GM19193 (cell line): ENCODE data around the gene PPP1R2.

Experiments
- POLR2A ChIP-seq: IDR thresholded peaks from 4 replicates; pipeline ENCODE4 v1.6.1; 2011; ENCODE audit not compliant: insufficient read depth, insufficient read length; ENCODE audit errors: extremely low read depth

PPP1R2 gene

GRCh38 chr3:195573611-195574496 is 30.7 kb upstream of the PPP1R2 start:
- TF ChIP-seq POLR2A = no peak

- no peak for TF ChIP-seq POLR2A
Observed at GRCh38 chr3:195571361-195571760, 28.2 kb upstream of the PPP1R2 start.

GRCh38 chr3:195570912-195571311 is 27.8 kb upstream of the PPP1R2 start:
- no peak for TF ChIP-seq POLR2A

- TF ChIP-seq POLR2A = no peak
Observed at GRCh38 chr3:195570344-195570743, 27.2 kb upstream of the PPP1R2 start.

GRCh38 chr3:195568630-195569029 is 25.5 kb upstream of the PPP1R2 start:
- no peak for TF ChIP-seq POLR2A

- TF ChIP-seq POLR2A = no peak
Observed at GRCh38 chr3:195566797-195567196, 23.7 kb upstream of the PPP1R2 start.

- TF ChIP-seq POLR2A = no peak
Observed at GRCh38 chr3:195565716-195566115, 22.6 kb upstream of the PPP1R2 start.

- TF ChIP-seq POLR2A = no peak
Observed at GRCh38 chr3:195563317-195563716, 20.2 kb upstream of the PPP1R2 start.

GRCh38 chr3:195559723-195560409 is 16.7 kb upstream of the PPP1R2 start:
- TF ChIP-seq POLR2A = no peak

- TF ChIP-seq POLR2A = no peak
Observed at GRCh38 chr3:195558602-195559001, 15.5 kb upstream of the PPP1R2 start.

GRCh38 chr3:195557322-195557721 is 14.2 kb upstream of the PPP1R2 start:
- no peak for TF ChIP-seq POLR2A

GRCh38 chr3:195556390-195556789 is 13.3 kb upstream of the PPP1R2 start:
- no peak for TF ChIP-seq POLR2A

- no peak for TF ChIP-seq POLR2A
Observed at GRCh38 chr3:195555110-195555509, 12.0 kb upstream of the PPP1R2 start.

GRCh38 chr3:195554458-195554857 is 11.3 kb upstream of the PPP1R2 start:
- no peak for TF ChIP-seq POLR2A

GRCh38 chr3:195553268-195553667 is 10.1 kb upstream of the PPP1R2 start:
- no peak for TF ChIP-seq POLR2A

GRCh38 chr3:195551381-195551978 is 8.4 kb upstream of the PPP1R2 start:
- TF ChIP-seq POLR2A = no peak

GRCh38 chr3:195550723-195551122 is 7.6 kb upstream of the PPP1R2 start:
- TF ChIP-seq POLR2A = no peak
